ENCODE measurements around the gene CUL9. TPM values are rescaled to one million over a fixed set of nuclear protein-coding genes. Genes with fewer than 3 reads are reported as not detected.

The CUL9 gene
- total RNA-seq, 2 experiments from 2014 or later, result 34.0 to 35.1 TPM

DNA sequence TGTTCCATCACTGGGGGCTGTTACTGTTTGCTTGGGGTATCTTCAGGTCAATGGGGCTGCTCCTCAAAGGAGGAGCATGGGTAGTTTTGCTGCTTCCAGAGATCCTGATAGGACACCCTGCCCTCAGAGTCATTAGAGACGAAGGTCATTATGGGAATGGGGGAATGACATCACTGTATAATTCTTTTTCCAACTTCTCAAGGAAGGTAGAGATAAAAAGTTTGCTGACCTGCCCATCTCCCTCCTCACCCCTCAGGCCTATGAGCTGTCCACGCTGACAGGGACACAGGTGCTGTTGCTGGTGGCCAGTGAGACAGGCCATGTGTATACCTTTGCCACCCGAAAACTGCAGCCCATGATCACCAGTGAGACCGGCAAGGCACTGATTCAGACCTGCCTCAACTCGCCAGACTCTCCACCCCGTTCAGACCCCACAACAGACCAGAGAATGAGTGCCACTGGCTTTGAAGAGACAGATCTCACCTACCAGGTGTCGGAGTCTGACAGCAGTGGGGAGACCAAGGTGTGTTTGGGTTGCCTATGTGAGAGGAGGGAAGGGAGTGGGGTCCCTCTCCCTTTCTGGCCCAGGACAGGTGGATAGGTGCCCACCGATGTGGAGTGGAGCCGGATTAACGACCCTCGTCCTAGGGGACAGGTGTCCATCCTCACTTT is 8.3 kb upstream of the CUL9 start:
- ChIA-PET CTCF (interaction anchor here (0.7 to 1.5 kb wide), 8 partner anchors 10 to 592 kb away, joined by 3 to 4 read pairs (median 3); no protein-coding TSS in a partner anchor), POLR2A (interaction anchor here (1.0 kb wide), 2 partner anchors 53 to 244 kb away, joined by 3 to 7 read pairs; partner anchors contain the start of gene CNPY3)
- ATAC-seq (no peak), DNase-seq (peak; percentile 32)
- Mint-ChIP-seq H3K27ac (peak overlapping the region; percentile 79), H3K4me1 (peaks cover 38% of the 10 kb centered on the region), H3K9me3 (ENCODE audit: low read depth) (no peaks in the 10 kb centered on the region), H3K36me3 (ENCODE audit: low read depth) (peaks cover 36% of the 10 kb centered on the region), H3K4me3 (peak overlapping the region; percentile 85), H3K27me3 (no peaks in the 10 kb centered on the region)
- intact Hi-C loops (cut with DNase I, micrococcal nuclease), result loop anchor here (1.0 to 10.0 kb wide), 14 partner anchors 9 to 954 kb away; partner anchors contain the start of genes CUL9 (in 2 of the 2), ABCC10 (in 1 of the 2), CNPY3 (in 1 of the 2) and DNPH1 (in 1 of the 2)

DNA sequence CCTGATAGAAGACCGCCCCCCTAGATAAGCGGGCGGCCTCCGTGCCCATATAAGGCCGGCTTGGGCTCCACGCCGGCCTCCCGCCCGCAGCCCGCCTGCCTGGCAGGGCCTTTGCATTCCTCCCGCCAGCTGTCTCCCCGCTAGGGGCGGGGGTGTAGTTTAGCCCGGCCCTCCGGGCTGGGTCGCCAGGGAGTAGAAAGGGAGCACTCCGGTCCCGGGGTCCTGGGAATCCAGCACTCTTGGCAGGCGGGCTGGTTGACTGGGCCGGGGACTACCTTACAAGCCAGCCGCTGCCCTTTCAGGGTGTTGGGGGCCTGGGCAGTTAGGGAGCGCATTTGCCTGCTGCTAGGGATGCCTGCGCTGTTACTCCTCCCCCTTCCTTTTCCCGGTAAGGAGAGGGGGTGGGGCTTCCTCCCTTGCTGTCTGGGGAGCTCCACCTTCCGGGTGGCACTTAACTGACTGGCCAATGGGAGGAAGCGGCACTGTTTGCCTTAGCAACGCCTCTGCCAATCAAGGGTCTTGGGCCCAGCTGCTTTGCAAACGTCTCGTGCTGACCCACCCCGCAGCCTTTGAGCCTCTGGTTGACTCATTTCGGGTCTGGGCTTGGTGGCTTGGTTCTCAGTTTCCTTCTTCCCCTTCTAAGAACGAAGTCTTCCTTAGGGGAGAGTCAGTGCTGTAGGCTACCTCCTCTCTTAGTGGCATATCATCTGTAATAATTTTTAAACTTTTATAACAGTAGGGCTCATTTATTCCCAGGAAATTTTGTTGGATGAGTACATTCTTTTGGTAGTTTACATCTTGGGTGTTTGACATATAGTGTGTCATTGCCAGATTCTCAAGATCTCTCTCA is 7.5 kb upstream of the CUL9 start:
- Mint-ChIP-seq H3K9me3 (ENCODE audit: low read depth) (no peaks in the 10 kb centered on the region), H3K4me1 (peaks cover 38% of the 10 kb centered on the region), H3K36me3 (ENCODE audit: low read depth) (peaks cover 39% of the 10 kb centered on the region), H3K27me3 (no peaks in the 10 kb centered on the region), H3K27ac (peak overlapping the region; percentile 79), H3K4me3 (peak overlapping the region; percentile 85)
- ATAC-seq (peak; percentile 80), DNase-seq (peak; percentile 98)
- CTCF ChIA-PET, result interaction anchor here (0.6 to 1.3 kb wide), 10 partner anchors 9 to 448 kb away, joined by 3 to 4 read pairs (median 3); partner anchors contain the start of gene CNPY3
- intact Hi-C loops (cut with DNase I, micrococcal nuclease), result loop anchor here (1.0 to 10.0 kb wide), 14 partner anchors 8 to 953 kb away; partner anchors contain the start of genes CUL9 (in 2 of the 2), ABCC10 (in 1 of the 2), CNPY3 (in 1 of the 2) and DNPH1 (in 1 of the 2)
- POLR2A ChIA-PET, result interaction anchor here (0.6 to 1.0 kb wide), 5 partner anchors 52 to 428 kb away, joined by 3 to 7 read pairs (median 3); partner anchors contain the start of gene CNPY3

DNA sequence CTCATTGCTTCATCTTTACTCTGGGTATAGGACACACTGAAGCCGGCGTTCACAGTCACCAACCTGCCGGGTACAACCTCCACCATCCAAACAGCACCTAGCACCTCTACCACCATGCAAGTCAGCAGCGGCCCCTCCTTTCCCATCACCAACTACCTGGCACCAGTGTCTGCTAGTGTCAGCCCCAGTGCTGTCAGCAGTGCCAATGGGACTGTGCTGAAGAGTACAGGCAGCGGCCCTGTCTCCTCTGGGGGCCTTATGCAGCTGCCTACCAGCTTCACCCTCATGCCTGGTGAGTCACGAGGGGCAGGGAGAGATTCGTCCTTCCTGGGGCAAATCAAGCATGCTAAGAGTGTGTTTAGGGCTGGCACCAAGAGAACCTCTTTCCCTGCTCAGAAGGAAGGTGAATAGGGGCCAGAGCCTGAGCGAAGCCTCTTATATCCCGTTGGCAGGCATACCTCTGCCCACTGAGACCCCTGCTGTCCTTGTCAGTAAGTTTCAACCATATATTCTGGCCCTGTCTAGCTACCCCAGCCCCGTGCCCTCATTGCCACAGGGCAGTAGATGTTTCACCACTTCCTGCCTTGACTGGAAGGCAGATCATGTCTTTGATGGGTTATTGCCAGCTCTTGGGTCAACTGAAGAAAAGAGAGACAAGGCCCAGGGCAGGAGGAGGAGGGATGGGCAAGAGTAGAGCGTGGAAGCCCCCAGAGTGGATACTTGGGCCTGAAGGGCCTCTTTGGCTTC is 6.1 kb upstream of the CUL9 start:
- Mint-ChIP-seq H3K4me1 (peaks cover 31% of the 10 kb centered on the region), H3K9me3 (ENCODE audit: low read depth) (no peaks in the 10 kb centered on the region), H3K27me3 (no peaks in the 10 kb centered on the region), H3K27ac (peak overlapping the region; percentile 37), H3K36me3 (ENCODE audit: low read depth) (peaks cover 39% of the 10 kb centered on the region), H3K4me3 (no peak overlapping the region)
- ChIA-PET CTCF (interaction anchor here (0.6 to 1.0 kb wide), 3 partner anchors 10 to 305 kb away, joined by 3 to 4 read pairs (median 3); no protein-coding TSS in a partner anchor), POLR2A (no interaction called here)
- intact Hi-C loops (cut with DNase I, micrococcal nuclease), result loop anchor here in 1 of 2 experiments (2.0 to 10.0 kb wide), 2 partner anchors 53 to 401 kb away; partner anchors contain the start of gene DNPH1
- ATAC-seq, result no peak
- no peak for DNase-seq

DNA sequence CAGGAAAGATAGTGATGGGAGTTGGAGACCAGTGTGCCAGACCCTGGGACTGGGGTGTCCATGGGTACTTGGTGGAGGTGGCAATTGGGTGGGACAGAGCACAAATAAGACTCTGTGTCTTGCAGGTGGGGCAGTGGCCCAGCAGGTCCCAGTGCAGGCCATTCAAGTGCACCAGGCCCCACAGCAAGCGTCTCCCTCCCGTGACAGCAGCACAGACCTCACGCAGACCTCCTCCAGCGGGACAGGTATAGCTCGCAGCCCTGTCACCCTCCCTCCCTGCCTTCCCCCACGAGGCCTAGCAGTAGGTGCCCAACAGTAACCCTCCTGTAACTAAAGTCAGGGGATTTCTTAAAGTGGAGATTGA is 5.6 kb upstream of the CUL9 start:
- H3K4me3 Mint-ChIP-seq, result no peak overlapping the region
- H3K27me3 Mint-ChIP-seq, result no peaks in the 10 kb centered on the region
- no peaks in the 10 kb centered on the region for H3K9me3 Mint-ChIP-seq (ENCODE audit: low read depth)
- no peak for DNase-seq
- no peak for ATAC-seq
- H3K4me1 Mint-ChIP-seq, result peaks cover 35% of the 10 kb centered on the region
- intact Hi-C loops (cut with DNase I, micrococcal nuclease), result loop anchor here in 1 of 2 experiments (10.0 kb wide), 1 partner anchor 402 kb away; no protein-coding TSS in a partner anchor
- ChIA-PET CTCF (no interaction called here), POLR2A (no interaction called here)
- peaks cover 42% of the 10 kb centered on the region for H3K36me3 Mint-ChIP-seq (ENCODE audit: low read depth)
- no peak overlapping the region for H3K27ac Mint-ChIP-seq

DNA sequence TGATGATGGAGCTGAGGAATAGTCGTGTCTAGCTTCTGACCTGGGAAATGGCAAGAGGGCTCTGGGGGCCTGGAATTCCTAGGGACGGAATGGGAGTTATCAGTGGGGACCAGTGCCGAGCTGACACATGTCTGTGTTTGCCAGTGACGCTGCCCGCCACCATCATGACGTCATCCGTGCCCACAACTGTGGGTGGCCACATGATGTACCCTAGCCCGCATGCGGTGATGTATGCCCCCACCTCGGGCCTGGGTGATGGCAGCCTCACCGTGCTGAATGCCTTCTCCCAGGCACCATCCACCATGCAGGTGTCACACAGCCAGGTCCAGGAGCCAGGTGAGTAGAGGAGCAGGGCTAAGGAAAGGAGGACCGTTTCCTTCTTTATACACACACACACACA is 3.8 kb upstream of the CUL9 start:
- CTCF ChIA-PET, result no interaction called here
- ATAC-seq, result no peak

DNA sequence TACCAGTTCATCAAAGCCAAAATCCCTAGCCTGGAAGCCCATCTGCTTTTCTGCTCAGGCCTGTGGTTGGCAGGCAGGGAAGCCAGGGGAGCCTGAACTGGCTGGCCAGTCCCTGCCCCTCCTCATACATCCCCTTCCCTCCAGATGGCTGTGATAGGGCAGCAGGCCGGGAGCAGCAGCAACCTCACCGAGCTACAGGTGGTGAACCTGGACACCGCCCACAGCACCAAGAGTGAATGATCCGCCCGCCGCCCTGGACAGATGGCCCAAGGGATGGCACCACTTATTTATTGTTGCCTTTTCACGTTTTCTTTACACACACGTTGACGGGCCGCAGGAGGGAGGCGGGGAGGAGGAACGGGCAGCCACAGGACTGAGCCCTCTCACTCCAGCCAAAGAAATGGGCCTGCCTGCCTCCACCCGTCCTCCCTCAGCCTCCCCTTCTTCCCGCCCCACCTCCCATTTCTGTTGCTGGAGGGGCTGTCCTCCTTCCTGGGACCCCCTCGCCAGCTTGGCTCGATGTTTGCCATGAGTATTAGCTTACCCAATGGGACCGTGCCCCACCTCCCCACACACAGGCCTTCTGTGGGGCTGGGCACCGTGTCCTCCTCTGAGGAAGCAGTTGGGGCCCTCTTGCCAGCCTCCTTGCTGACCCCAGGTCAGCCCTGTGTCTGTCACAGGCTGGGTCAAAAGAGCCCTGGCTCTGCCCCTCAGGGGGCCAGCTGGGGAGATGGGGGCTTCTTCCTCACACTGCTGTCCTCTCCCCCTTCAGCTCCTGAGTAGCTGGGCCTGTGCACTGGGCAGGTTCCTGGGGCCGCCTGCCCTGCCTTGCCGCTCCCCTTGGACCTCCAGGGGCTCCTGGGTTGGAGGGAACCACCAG is 2.8 kb upstream of the CUL9 start:
- Mint-ChIP-seq H3K36me3 (ENCODE audit: low read depth) (peaks cover 35% of the 10 kb centered on the region), H3K27me3 (no peaks in the 10 kb centered on the region), H3K9me3 (ENCODE audit: low read depth) (no peaks in the 10 kb centered on the region), H3K27ac (no peak overlapping the region), H3K4me3 (no peak overlapping the region), H3K4me1 (peaks cover 39% of the 10 kb centered on the region)
- ChIA-PET CTCF (interaction anchor here (0.6 to 1.1 kb wide), 2 partner anchors 7 to 31 kb away, joined by 3 read pairs; no protein-coding TSS in a partner anchor), POLR2A (no interaction called here)
- DNase-seq, result no peak
- ATAC-seq, result no peak
- intact Hi-C loops (cut with DNase I, micrococcal nuclease), result loop anchor here in 1 of 2 experiments (10.0 kb wide), 1 partner anchor 404 kb away; no protein-coding TSS in a partner anchor

More for the DNA sequence above, 3.8 kb upstream of the CUL9 start:
- H3K27me3 Mint-ChIP-seq, result no peaks in the 10 kb centered on the region
- DNase-seq, result no peak
- H3K4me1 Mint-ChIP-seq, result peaks cover 39% of the 10 kb centered on the region
- POLR2A ChIA-PET, result interaction anchor here (0.6 kb wide), 2 partner anchors 161 to 205 kb away, joined by 5 to 7 read pairs; no protein-coding TSS in a partner anchor
- H3K36me3 Mint-ChIP-seq (ENCODE audit: low read depth), result peaks cover 36% of the 10 kb centered on the region
- intact Hi-C loops (cut with DNase I, micrococcal nuclease), result loop anchor here in 1 of 2 experiments (10.0 kb wide), 1 partner anchor 403 kb away; no protein-coding TSS in a partner anchor
- no peaks in the 10 kb centered on the region for H3K9me3 Mint-ChIP-seq (ENCODE audit: low read depth)
- H3K4me3 Mint-ChIP-seq, result no peak overlapping the region
- no peak overlapping the region for H3K27ac Mint-ChIP-seq

DNA sequence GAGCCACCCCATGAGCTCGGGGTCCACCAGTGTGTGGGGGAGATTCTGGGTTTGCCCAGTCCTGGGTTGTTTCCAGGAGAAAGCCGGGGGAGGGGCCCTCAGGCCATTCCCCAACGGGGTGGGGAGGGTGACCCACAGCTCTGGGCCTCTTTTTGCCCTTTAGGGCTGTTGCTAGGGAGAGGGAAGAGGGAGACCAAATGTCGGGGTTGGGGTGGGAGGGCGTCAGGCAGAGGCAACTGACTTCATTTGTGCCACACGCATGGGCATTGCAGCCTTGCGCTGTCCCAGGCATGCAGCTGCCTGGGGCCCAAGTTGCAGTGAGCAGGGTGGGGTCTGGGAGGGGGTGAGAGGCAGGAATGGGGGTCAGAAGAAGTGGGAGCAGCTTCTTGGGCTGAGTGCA is 1.9 kb upstream of the CUL9 start:
- no peak for DNase-seq
- no peak overlapping the region for H3K4me3 Mint-ChIP-seq
- intact Hi-C loops (cut with DNase I, micrococcal nuclease), result no loop called here
- no peak overlapping the region for H3K27ac Mint-ChIP-seq
- H3K9me3 Mint-ChIP-seq (ENCODE audit: low read depth), result no peaks in the 10 kb centered on the region
- CTCF ChIA-PET, result interaction anchor here (0.6 to 1.1 kb wide), 2 partner anchors 8 to 251 kb away, joined by 3 read pairs; partner anchors contain the start of gene CNPY3
- H3K27me3 Mint-ChIP-seq, result no peaks in the 10 kb centered on the region
- POLR2A ChIA-PET, result no interaction called here
- no peak for ATAC-seq
- peaks cover 35% of the 10 kb centered on the region for H3K36me3 Mint-ChIP-seq (ENCODE audit: low read depth)
- peaks cover 44% of the 10 kb centered on the region for H3K4me1 Mint-ChIP-seq

DNA sequence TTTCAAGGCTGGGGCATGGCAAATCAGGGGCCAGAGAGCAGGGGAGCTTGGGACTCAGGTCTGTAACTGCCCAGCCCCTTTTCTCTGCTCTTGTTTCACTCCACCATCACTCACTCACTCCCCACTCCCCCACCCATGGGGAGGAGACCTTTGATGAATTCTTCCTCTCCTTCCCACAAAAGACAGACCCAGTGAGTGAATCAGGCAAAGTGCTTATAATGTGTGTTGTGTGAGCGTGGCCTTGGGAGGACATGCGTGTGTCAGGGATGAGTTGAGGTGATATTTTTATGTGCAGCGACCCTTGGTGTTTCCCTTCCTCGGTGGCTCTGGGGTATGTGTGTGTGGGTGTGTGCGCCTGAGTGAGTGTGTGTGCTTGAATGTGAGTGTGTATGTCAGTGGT is 1.0 kb upstream of the CUL9 start:
- H3K27ac Mint-ChIP-seq, result peak overlapping the region; percentile 91
- H3K27me3 Mint-ChIP-seq, result no peaks in the 10 kb centered on the region
- intact Hi-C loops (cut with DNase I, micrococcal nuclease), result no loop called here
- no peak for DNase-seq
- H3K4me3 Mint-ChIP-seq, result peak overlapping the region; percentile 90
- H3K36me3 Mint-ChIP-seq (ENCODE audit: low read depth), result peaks cover 30% of the 10 kb centered on the region
- peaks cover 42% of the 10 kb centered on the region for H3K4me1 Mint-ChIP-seq
- ATAC-seq, result no peak
- ChIA-PET CTCF (no interaction called here), POLR2A (no interaction called here)
- H3K9me3 Mint-ChIP-seq (ENCODE audit: low read depth), result no peaks in the 10 kb centered on the region

DNA sequence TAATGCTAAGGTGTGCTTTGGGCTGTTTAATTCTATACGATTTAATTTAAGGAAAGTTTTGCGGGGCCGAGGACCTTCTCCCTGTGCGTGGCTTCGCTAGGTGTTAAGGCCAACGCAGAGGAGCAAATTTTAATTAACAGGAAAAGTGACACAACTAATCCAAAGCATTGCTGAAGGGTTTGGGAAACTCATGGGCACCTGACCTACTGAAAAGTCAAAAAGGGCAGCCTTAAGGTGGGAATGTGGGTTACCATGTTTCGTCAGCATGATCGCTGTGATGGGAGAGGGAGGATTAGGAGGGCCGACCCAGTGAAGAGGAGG is 415 bp upstream of the CUL9 start:
- Mint-ChIP-seq H3K36me3 (ENCODE audit: low read depth) (peaks cover 29% of the 10 kb centered on the region), H3K4me3 (peak overlapping the region; percentile 90), H3K27ac (peak overlapping the region; percentile 91), H3K9me3 (ENCODE audit: low read depth) (no peaks in the 10 kb centered on the region), H3K27me3 (no peaks in the 10 kb centered on the region), H3K4me1 (peaks cover 46% of the 10 kb centered on the region)
- intact Hi-C loops (cut with DNase I, micrococcal nuclease), result no loop called here
- ChIA-PET CTCF (interaction anchor here (1.0 kb wide), 1 partner anchor 47 kb away, joined by 3 read pairs; no protein-coding TSS in a partner anchor), POLR2A (interaction anchor here (1.0 to 1.4 kb wide), 2 partner anchors 10 to 291 kb away, joined by 4 to 8 read pairs; partner anchors contain the start of gene SRF)
- DNase-seq, result no peak
- no peak for ATAC-seq

DNA sequence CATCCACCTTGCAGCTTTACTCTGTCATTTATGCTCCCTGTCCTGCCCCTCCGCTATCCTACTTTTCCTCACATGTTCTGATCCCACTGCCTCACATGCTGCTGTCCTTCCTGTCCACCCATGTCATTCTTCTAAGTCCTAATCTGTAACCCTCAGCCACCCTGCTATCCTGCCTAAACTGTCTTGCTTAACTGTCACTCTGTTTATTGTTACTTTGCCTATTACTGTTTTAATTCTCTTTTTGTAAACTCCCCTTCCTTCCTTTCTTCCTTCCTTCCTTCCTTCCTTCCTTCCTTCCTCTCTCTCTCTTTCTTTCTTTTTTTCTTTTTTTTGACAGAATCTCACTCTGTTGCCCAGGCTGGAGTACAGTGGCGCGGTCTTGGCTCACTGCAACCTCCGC is 1.4 kb downstream of the CUL9 start:
- H3K4me1 Mint-ChIP-seq, result peaks cover 46% of the 10 kb centered on the region
- ATAC-seq, result no peak
- no peaks in the 10 kb centered on the region for H3K27me3 Mint-ChIP-seq
- CTCF ChIA-PET, result interaction anchor here (0.6 kb wide), 1 partner anchor 9 kb away, joined by 3 read pairs; no protein-coding TSS in a partner anchor
- H3K27ac Mint-ChIP-seq, result peak overlapping the region; percentile 91
- peak overlapping the region; percentile 90 for H3K4me3 Mint-ChIP-seq
- no peaks in the 10 kb centered on the region for H3K9me3 Mint-ChIP-seq (ENCODE audit: low read depth)
- intact Hi-C loops (cut with DNase I, micrococcal nuclease), result loop anchor here in 1 of 2 experiments (2.0 kb wide), 1 partner anchor 41 kb away; no protein-coding TSS in a partner anchor
- POLR2A ChIA-PET, result no interaction called here
- DNase-seq, result no peak
- H3K36me3 Mint-ChIP-seq (ENCODE audit: low read depth), result peaks cover 33% of the 10 kb centered on the region
